ENCODE measurements around the gene ISLR.

Gene ISLR, protein sequence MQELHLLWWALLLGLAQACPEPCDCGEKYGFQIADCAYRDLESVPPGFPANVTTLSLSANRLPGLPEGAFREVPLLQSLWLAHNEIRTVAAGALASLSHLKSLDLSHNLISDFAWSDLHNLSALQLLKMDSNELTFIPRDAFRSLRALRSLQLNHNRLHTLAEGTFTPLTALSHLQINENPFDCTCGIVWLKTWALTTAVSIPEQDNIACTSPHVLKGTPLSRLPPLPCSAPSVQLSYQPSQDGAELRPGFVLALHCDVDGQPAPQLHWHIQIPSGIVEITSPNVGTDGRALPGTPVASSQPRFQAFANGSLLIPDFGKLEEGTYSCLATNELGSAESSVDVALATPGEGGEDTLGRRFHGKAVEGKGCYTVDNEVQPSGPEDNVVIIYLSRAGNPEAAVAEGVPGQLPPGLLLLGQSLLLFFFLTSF

GRCh38 chr15:74173380-74174218, at the start of gene ISLR:
ISLR (plus strand) TSS chr15:74173710; CDS start chr15:74174859, 1,149 bp downstream.
- no peak for DNase-seq

DNA sequence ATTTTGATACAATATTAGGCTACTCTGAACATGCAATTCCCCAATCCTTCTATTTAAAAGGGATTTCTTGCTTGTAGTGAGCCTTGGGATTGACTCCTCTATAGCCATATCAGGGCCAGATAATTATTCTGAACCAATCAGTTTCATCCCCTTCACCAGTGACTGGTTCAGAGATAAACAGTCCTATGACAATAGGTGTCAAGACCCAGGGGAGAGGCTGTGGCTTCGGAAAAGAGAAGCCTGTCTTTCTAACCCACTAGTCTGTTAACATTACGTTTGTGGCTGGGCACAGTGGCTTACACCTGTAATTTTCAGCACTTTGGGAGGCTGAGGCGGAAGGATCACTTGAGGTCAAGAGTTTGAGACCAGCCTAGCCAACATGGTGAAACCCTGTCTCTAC, 49.3 kb upstream of the ISLR start:
- DNase-seq, result no peak

DNA sequence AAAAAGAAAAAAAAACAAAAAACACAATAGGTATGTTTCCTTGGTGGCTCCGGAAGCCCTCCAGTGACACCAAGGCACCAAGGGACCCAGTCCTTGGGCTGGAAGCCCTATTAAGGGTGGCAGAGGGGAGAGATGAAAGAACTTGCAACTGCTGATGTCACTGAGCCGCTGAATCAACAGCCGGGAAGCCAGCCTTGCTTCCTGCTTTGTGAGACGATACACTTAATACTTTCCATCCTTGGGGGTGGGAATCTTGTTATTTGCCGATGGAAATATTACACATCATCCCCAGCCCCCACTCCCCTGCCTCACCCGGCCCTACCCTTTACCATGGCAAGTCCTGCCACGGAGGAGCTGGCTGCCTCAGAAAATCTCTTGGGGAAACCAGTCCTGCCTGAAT, 48.8 kb upstream of the ISLR start:
- DNase-seq, result no peak

DNA sequence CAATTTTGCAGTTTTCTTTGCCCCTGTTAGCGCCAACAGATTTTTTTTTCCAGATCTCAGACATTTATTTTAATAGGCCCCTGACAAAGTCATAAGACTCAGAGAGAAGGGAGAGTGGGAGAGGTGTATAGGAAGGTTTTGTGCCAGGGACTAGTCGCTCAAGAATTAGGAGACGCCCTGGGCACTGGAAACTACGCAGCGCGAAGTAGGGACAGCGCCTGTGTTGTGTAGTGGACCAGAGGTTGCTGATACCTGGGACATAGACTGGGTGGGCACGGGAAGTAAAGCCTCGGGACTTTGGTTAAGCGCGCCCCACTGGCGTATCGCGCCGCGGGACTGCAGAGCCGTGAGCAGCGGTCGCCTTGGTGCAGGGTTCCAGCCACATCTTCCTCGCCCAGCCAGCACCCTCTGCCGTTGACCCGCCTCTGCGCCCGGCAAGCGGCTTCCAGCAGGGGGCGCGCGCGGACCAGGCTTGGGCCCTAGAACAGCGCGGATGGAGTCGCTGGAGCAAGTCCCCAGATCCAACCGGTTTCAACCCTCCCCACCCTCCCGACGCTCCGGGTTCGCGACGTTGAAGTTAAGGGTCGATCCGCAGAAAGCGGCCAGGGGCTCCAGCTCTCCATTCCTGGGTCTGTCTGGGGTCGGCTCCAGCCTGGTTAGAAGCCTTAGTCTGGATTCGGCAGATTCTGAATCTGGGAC, 46.1 kb upstream of the ISLR start:
- DNase-seq, result peak; percentile 66

DNA sequence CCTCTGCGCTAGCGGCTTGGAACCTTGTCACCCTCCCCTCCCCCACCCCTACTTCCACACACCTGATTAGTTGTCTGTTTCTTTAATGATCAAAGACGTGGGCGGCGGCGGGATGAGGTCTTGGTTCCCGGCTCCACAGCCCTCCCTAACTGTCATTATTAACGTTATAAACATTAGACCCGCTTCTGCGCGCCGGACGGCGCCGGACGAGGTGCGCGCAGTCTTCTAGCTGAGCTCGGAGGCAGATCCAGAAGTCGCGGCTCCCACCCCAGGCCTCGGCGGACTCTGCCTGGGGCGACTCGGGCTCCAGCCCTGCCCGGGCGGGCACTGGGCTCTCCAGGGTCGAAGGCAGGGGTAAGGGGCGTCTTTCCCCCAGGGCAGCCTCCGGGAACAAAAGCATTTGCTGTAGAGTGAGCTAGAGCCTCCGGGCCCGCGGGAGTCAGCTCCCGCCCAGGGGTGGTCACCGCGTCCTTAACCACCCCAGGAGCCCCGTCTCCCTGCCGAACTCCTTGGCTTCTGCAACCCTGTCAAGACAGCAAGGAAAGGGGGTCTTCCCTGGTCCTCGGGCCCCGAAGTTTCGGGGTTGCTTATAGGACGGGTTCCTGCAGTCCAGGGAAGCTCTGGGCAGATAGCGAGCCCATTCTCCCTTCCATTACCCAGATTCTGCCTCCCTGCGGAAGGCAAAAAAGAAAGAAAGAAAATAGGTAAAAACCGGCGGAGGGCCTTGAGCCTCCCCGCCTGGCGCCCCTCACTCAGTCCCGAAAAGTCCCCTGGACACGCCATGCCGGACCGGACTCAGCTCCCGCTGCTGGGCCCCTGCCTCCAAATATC, 45.3 kb upstream of the ISLR start:
- no peak for DNase-seq

DNA sequence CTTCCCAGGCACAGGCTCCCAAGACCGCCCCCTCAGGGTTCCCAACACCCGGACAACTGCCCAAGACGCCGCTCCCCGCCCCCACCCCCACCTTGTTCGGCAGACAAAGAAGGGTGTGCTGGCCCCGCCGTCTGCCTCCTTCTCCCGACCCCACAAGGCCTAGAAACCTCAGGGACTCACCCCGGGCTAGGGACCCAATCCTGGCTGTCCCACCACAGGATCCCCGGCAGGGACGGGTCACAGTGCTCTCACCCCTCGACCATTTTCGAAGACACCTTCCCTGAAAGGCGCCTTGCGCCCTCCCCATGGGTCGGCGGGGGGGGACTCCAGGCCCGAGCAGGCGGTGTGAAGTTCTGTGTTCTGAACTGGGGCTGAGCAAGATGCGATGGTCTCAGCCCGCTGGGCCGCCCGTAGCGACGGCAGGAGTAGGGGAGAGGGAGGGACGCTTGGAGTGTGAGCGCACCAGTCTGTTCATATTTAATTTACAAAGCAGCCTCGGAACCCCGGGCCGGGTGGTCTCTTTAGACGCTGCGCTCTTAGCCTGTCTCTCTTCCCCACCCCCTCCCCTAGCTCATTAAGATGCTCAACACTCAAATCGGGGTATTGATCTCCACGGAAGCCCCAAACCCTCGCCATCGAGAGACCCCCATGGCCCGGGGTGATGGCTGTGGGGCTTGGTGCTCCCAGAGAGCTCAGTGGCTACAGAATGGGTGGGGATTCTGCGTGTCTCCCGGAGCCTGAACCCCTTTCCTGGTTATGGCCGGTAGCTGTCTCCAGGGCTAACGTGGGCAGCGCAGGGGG, 44.5 kb upstream of the ISLR start:
- DNase-seq, result no peak

- DNase-seq, result no peak
Measured at GRCh38 chr15:74129586-74130154, 43.8 kb upstream of the ISLR start.

DNA sequence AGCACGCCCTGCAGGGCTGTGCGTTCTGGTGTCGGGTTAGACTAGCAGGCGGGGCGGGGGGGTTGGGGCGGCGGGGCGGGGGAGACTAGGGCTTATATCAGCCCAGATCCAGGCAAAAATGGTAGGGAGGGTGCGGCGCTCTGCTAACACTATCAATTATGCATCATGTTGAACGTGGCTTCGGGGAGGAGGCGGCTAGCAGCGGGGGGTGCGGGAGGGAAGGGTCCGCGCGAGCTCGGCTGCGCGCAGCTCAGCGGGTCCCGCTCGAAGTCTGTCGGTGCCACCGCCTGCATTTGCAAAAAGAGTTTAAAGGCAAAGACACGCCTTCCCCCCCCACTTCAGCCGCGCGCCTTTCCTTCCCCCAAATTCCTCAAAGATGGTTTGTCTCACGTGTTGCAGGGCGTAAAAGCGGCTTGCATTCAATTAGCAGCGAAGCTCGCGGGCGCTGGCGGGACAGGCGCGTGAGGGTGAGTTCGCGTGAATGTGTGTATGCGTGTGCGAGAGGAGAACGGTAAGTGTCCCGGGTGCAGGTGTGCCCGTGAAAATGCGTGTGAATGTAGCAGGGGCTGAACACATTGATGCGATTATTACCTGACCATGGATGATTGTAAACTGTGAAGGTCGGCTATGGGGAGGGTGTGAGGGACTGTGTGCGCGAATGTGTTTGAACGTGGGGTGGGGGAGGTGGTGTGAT, 43.2 kb upstream of the ISLR start, which contains the start of gene ISLR2:
TSS of gene ISLR2 (plus strand) at position 432 of the 694 bp plus-strand sequence. CDS start 2,169 bp downstream, outside the sequence.
- no peak for DNase-seq

DNA sequence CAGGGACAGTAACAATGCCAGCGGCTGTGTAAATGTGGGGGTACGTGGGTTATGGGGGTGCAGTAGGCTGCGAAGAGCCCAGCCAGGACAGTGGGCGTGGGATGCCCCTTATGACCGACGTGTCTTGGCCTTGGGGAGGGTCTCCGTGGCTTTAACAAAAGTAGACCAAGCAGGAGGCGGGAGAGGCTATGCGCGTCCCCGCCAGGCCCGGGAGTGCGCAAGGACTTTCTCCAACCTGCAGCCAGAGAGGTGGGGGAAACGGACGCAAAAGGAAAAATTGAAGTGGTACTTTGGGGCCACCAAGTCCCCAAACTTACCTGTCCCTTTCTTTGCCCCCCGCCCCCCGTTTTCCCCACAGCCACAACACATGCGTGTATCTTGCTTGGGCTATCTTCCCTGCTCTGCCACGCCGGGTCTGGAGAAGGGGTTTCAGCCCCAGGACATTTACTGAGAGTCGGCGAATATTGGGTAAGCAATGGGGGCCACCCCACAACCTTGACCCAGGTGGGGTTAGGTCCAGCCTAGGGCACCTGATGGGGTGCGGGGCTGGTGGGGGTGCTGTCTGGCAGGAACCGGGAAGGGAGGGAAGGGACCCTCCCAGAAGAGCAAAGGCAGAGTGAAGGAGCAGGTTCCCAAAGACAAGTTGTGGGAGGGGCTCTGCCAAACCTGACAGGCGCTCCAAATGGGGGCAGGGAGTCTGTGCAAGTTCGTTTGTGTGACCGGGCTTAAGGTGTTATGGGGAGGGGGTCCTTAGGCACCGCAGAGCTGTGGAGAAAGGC, 42.5 kb upstream of the ISLR start:
- DNase-seq, result no peak

- DNase-seq, result no peak
Measured at GRCh38 chr15:74131628-74132413, 41.7 kb upstream of the ISLR start.

DNA sequence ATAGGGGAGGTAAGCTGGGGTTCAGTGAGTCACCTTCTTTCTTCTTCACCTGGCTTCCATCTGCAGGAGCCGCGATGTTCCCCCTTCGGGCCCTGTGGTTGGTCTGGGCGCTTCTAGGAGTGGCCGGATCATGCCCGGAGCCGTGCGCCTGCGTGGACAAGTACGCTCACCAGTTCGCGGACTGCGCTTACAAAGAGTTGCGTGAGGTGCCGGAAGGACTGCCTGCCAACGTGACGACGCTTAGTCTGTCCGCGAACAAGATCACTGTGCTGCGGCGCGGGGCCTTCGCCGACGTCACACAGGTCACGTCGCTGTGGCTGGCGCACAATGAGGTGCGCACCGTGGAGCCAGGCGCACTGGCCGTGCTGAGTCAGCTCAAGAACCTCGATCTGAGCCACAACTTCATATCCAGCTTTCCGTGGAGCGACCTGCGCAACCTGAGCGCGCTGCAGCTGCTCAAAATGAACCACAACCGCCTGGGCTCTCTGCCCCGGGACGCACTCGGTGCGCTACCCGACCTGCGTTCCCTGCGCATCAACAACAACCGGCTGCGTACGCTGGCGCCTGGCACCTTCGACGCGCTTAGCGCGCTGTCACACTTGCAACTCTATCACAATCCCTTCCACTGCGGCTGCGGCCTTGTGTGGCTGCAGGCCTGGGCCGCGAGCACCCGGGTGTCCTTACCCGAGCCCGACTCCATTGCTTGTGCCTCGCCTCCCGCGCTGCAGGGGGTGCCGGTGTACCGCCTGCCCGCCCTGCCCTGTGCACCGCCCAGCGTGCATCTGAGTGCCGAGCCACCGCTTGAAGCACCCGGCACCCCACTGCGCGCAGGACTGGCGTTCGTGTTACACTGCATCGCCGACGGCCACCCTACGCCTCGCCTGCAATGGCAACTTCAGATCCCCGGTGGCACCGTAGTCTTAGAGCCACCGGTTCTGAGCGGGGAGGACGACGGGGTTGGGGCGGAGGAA, 40.5 kb upstream of the ISLR start:
- no peak for DNase-seq

- DNase-seq, result no peak
Measured at GRCh38 chr15:74133694-74134386, 39.7 kb upstream of the ISLR start.

- no peak for DNase-seq
Measured at GRCh38 chr15:74134387-74135027, 39.0 kb upstream of the ISLR start.

- DNase-seq, result no peak
Measured at GRCh38 chr15:74135041-74135565, 38.4 kb upstream of the ISLR start.

DNA sequence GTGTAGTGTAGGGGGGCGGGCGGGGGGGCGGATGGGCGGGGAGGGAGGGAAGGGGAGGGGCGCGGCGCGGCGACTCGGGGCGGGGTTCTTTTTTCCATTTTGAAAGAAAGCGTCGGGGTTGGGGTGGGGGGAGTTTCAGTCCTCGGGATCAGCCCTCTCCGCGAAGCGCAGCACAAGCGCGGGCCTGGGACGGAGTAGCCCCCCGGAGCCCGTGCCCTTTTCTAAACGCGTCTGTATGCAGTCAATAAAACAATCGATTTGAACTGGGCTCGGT, 37.0 kb upstream of the ISLR start:
- DNase-seq, result no peak

DNA sequence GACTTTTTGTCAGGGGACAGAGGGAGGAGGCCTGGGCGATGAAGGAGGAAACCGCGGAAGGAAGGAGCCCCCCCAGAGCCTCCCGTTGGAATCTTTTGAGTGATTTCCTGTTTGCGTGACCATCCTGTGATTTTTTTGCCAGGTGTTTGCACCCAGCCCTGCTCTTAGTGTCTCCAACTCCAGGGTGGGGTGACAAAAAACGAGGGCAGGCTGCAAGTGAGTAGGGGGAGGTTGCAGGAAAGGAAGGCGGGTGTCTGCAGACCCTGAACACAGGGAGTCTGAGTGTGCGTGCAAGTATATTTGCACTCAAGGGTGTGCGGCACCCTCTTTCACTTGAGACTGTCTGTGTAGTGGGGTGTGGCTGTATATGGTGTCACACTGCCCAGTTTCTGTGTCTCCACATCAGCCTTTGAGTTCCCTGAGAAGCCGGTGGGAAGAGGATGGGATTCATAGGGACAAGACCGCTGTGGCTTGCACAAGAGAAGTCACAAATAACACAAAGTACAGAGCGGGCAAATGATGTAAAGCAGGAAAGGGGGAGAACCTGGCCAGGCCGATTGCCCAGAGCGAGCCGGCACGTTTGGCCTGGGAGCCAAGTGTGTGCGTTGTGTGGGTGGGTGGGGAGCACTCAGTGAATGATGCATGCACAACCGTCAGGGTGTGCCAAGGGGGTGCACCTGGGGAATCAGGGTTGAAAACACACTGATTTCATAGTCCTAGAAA, 36.5 kb upstream of the ISLR start:
- no peak for DNase-seq

Measured in NCI-H1105 (cell line).